ENCODE data around the gene FOXP1. TPM values are rescaled to one million over a fixed set of nuclear protein-coding genes. Genes with fewer than 3 reads are reported as not detected.

Gene FOXP1
- total RNA-seq, 2 donors from 2014 or later: 41.7 to 94.3 TPM

- WGBS, 2 experiments (ENCODE audit: insufficient coverage in 1 of 2, insufficient read length in 1 of 2): 94 to 96% methylated on average over 3 of the region's 3 CpGs
- no peak overlapping the region for H3K4me3 Mint-ChIP-seq
- no peaks in the 10 kb centered on the region for H3K27me3 Mint-ChIP-seq (ENCODE audit: insufficient read depth)
- no peak for TF ChIP-seq CTCF (conservative IDR thresholded peaks at IDR 0.05)
- no peaks in the 10 kb centered on the region for H3K9me3 Mint-ChIP-seq
- no peak for DNase-seq
- H3K4me1 Mint-ChIP-seq: peaks cover 29% of the 10 kb centered on the region
- no peak overlapping the region for H3K27ac Mint-ChIP-seq
- H3K36me3 ChIP-seq (ENCODE audit: control insufficient read depth, insufficient read depth, low read length): no peaks in the 10 kb centered on the region
- H3K9ac ChIP-seq (ENCODE audit: extremely low read depth, low read length, poor library complexity, severe bottlenecking): no peak overlapping the region
- H3K36me3 Mint-ChIP-seq (ENCODE audit: low read depth): peaks cover 5% of the 10 kb centered on the region
- no peak overlapping the region for H3K4me3 ChIP-seq (ENCODE audit: low read length)
- H3K27me3 ChIP-seq (ENCODE audit: control insufficient read depth, insufficient read depth, low read length, poor library complexity, severe bottlenecking): no peaks in the 10 kb centered on the region
- no peaks in the 10 kb centered on the region for H3K4me1 ChIP-seq (ENCODE audit: control insufficient read depth, insufficient read depth, low read length)
- H3K27ac ChIP-seq (ENCODE audit: low read depth, low read length): no peak overlapping the region
- no peaks in the 10 kb centered on the region for H3K9me3 ChIP-seq (ENCODE audit: control insufficient read depth, low read length)
These were observed 42.2 kb downstream of the FOXP1 start for GRCh38 chr3:71541313-71541712.

GRCh38 chr3:71537211-71537611 is 46.3 kb downstream of the FOXP1 start:
- Histone ChIP-seq H3K27me3 (ENCODE audit: control insufficient read depth, insufficient read depth, low read length, poor library complexity, severe bottlenecking) (no peaks in the 10 kb centered on the region), H3K36me3 (ENCODE audit: control insufficient read depth, insufficient read depth, low read length) (no peaks in the 10 kb centered on the region), H3K27ac (ENCODE audit: low read depth, low read length) (no peak overlapping the region), H3K9ac (ENCODE audit: extremely low read depth, low read length, poor library complexity, severe bottlenecking) (no peak overlapping the region), H3K4me1 (ENCODE audit: control insufficient read depth, insufficient read depth, low read length) (no peaks in the 10 kb centered on the region), H3K4me3 (ENCODE audit: low read length) (no peak overlapping the region), H3K9me3 (ENCODE audit: control insufficient read depth, low read length) (no peaks in the 10 kb centered on the region)
- no peaks in the 10 kb centered on the region for H3K27me3 Mint-ChIP-seq (ENCODE audit: insufficient read depth)
- H3K4me3 Mint-ChIP-seq: no peak overlapping the region
- no peak for DNase-seq
- no peak overlapping the region for H3K27ac Mint-ChIP-seq
- H3K36me3 Mint-ChIP-seq (ENCODE audit: low read depth): peaks cover 7% of the 10 kb centered on the region
- TF ChIP-seq CTCF (conservative IDR thresholded peaks at IDR 0.05): no peak
- H3K4me1 Mint-ChIP-seq: peaks cover 18% of the 10 kb centered on the region
- no peaks in the 10 kb centered on the region for H3K9me3 Mint-ChIP-seq
- WGBS, 2 experiments (ENCODE audit: insufficient coverage in 1 of 2, insufficient read length in 1 of 2): 89 to 90% methylated on average over 7 of the region's 7 CpGs

GRCh38 chr3:71536376-71536965 is 47.1 kb downstream of the FOXP1 start:
- Histone ChIP-seq H3K9ac (ENCODE audit: extremely low read depth, low read length, poor library complexity, severe bottlenecking) (no peak overlapping the region), H3K9me3 (ENCODE audit: control insufficient read depth, low read length) (no peaks in the 10 kb centered on the region), H3K4me1 (ENCODE audit: control insufficient read depth, insufficient read depth, low read length) (no peaks in the 10 kb centered on the region), H3K4me3 (ENCODE audit: low read length) (no peak overlapping the region), H3K27me3 (ENCODE audit: control insufficient read depth, insufficient read depth, low read length, poor library complexity, severe bottlenecking) (no peaks in the 10 kb centered on the region), H3K36me3 (ENCODE audit: control insufficient read depth, insufficient read depth, low read length) (no peaks in the 10 kb centered on the region), H3K27ac (ENCODE audit: low read depth, low read length) (no peak overlapping the region)
- 92% methylated on average over 3 to 7 of the region's 7 CpGs for WGBS, 2 experiments (ENCODE audit: insufficient coverage in 1 of 2, insufficient read length in 1 of 2)
- DNase-seq: no peak
- Mint-ChIP-seq H3K27me3 (ENCODE audit: insufficient read depth) (no peaks in the 10 kb centered on the region), H3K36me3 (ENCODE audit: low read depth) (peaks cover 11% of the 10 kb centered on the region), H3K9me3 (no peaks in the 10 kb centered on the region), H3K4me1 (peaks cover 15% of the 10 kb centered on the region), H3K27ac (no peak overlapping the region), H3K4me3 (no peak overlapping the region)
- TF ChIP-seq CTCF (conservative IDR thresholded peaks at IDR 0.05): no peak
